ENCODE measurements around the gene SOCS2.

DNA sequence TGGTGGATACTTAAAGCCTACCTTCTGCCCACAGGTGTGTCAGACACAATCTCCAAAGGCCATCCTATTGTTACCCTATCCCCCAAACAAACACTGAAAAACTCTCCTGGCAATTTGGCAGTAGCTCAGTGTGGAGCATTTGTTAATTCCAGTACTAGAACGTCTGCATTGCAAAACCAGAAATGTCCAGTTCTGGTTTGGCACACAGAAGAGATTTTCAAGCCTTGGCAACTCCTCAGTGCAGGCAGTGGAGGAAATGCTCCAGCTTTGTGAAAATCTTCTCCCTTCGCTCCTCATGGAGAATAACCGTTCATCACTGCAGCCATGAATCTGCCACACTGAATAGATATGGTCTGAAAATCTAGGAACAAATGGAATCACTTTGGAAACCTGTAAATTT lies 5.3 kb upstream of the SOCS2 start:
- no peak for TF ChIP-seq EZH2 (IDR thresholded peaks at IDR 0.05; ENCODE audit: borderline replicate concordance, control insufficient read depth, low read depth, low read length)
- TF ChIP-seq TAF1 (IDR thresholded peaks at IDR 0.05; ENCODE audit: borderline replicate concordance, low read depth, low read length), result no peak
- TF ChIP-seq, protein P1, sequence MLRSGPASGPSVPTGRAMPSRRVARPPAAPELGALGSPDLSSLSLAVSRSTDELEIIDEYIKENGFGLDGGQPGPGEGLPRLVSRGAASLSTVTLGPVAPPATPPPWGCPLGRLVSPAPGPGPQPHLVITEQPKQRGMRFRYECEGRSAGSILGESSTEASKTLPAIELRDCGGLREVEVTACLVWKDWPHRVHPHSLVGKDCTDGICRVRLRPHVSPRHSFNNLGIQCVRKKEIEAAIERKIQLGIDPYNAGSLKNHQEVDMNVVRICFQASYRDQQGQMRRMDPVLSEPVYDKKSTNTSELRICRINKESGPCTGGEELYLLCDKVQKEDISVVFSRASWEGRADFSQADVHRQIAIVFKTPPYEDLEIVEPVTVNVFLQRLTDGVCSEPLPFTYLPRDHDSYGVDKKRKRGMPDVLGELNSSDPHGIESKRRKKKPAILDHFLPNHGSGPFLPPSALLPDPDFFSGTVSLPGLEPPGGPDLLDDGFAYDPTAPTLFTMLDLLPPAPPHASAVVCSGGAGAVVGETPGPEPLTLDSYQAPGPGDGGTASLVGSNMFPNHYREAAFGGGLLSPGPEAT (IDR thresholded peaks at IDR 0.05; ENCODE audit: low read depth), result no peak
- TF ChIP-seq, protein P2, sequence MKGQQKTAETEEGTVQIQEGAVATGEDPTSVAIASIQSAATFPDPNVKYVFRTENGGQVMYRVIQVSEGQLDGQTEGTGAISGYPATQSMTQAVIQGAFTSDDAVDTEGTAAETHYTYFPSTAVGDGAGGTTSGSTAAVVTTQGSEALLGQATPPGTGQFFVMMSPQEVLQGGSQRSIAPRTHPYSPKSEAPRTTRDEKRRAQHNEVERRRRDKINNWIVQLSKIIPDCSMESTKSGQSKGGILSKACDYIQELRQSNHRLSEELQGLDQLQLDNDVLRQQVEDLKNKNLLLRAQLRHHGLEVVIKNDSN (IDR thresholded peaks at IDR 0.05; ENCODE audit: borderline replicate concordance, extremely low read length, insufficient read depth, low read depth, low read length), result no peak
- TF ChIP-seq EP300 (IDR thresholded peaks at IDR 0.05; ENCODE audit: borderline replicate concordance in 1 of 2, control insufficient read depth in 1 of 2, low read depth in 2 of 2, low read length in 2 of 2), result no peak
- TF ChIP-seq POLR2AphosphoS5 (IDR thresholded peaks at IDR 0.05; ENCODE audit: low read length), result no peak
- TF ChIP-seq SUZ12 (IDR thresholded peaks at IDR 0.05; ENCODE audit: unreplicated experiment), result no peak
- TF ChIP-seq, protein P3, sequence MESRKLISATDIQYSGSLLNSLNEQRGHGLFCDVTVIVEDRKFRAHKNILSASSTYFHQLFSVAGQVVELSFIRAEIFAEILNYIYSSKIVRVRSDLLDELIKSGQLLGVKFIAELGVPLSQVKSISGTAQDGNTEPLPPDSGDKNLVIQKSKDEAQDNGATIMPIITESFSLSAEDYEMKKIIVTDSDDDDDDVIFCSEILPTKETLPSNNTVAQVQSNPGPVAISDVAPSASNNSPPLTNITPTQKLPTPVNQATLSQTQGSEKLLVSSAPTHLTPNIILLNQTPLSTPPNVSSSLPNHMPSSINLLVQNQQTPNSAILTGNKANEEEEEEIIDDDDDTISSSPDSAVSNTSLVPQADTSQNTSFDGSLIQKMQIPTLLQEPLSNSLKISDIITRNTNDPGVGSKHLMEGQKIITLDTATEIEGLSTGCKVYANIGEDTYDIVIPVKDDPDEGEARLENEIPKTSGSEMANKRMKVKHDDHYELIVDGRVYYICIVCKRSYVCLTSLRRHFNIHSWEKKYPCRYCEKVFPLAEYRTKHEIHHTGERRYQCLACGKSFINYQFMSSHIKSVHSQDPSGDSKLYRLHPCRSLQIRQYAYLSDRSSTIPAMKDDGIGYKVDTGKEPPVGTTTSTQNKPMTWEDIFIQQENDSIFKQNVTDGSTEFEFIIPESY (IDR thresholded peaks at IDR 0.05), result no peak
- TF ChIP-seq ESRRA (IDR thresholded peaks at IDR 0.05; ENCODE audit: low read length), result no peak
- TF ChIP-seq, protein P4, sequence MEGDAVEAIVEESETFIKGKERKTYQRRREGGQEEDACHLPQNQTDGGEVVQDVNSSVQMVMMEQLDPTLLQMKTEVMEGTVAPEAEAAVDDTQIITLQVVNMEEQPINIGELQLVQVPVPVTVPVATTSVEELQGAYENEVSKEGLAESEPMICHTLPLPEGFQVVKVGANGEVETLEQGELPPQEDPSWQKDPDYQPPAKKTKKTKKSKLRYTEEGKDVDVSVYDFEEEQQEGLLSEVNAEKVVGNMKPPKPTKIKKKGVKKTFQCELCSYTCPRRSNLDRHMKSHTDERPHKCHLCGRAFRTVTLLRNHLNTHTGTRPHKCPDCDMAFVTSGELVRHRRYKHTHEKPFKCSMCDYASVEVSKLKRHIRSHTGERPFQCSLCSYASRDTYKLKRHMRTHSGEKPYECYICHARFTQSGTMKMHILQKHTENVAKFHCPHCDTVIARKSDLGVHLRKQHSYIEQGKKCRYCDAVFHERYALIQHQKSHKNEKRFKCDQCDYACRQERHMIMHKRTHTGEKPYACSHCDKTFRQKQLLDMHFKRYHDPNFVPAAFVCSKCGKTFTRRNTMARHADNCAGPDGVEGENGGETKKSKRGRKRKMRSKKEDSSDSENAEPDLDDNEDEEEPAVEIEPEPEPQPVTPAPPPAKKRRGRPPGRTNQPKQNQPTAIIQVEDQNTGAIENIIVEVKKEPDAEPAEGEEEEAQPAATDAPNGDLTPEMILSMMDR (IDR thresholded peaks at IDR 0.05 in 2 of 3, conservative IDR thresholded peaks at IDR 0.05 in 1 of 3; ENCODE audit: control insufficient read depth in 2 of 3, extremely low read depth in 1 of 3, insufficient read depth in 1 of 3, low read depth in 3 of 3, low read length in 3 of 3), result no peak
- TF ChIP-seq, protein P5, sequence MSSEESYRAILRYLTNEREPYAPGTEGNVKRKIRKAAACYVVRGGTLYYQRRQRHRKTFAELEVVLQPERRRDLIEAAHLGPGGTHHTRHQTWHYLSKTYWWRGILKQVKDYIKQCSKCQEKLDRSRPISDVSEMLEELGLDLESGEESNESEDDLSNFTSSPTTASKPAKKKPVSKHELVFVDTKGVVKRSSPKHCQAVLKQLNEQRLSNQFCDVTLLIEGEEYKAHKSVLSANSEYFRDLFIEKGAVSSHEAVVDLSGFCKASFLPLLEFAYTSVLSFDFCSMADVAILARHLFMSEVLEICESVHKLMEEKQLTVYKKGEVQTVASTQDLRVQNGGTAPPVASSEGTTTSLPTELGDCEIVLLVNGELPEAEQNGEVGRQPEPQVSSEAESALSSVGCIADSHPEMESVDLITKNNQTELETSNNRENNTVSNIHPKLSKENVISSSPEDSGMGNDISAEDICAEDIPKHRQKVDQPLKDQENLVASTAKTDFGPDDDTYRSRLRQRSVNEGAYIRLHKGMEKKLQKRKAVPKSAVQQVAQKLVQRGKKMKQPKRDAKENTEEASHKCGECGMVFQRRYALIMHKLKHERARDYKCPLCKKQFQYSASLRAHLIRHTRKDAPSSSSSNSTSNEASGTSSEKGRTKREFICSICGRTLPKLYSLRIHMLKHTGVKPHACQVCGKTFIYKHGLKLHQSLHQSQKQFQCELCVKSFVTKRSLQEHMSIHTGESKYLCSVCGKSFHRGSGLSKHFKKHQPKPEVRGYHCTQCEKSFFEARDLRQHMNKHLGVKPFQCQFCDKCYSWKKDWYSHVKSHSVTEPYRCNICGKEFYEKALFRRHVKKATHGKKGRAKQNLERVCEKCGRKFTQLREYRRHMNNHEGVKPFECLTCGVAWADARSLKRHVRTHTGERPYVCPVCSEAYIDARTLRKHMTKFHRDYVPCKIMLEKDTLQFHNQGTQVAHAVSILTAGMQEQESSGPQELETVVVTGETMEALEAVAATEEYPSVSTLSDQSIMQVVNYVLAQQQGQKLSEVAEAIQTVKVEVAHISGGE (CRISPR knock-in tag; IDR thresholded peaks at IDR 0.05), result no peak
- no peak for TF ChIP-seq CHD4 (IDR thresholded peaks at IDR 0.05)

All from GM12878 (cell line).